ENCODE data around the gene TMOD1.

The TMOD1 gene

GRCh38 chr9:97517331-97518089, 16.0 kb downstream of the TMOD1 start:
- no peak for DNase-seq (ENCODE audit: low read depth)

- no peak for DNase-seq (ENCODE audit: low read depth)
Observed at GRCh38 chr9:97518166-97518908, 16.9 kb downstream of the TMOD1 start.

GRCh38 chr9:97518909-97519307, 17.4 kb downstream of the TMOD1 start:
- DNase-seq (ENCODE audit: low read depth) = no peak

GRCh38 chr9:97519441-97519970, 18.0 kb downstream of the TMOD1 start:
- DNase-seq (ENCODE audit: low read depth) = no peak

- DNase-seq (ENCODE audit: low read depth) = no peak
Observed at GRCh38 chr9:97521576-97522333, 20.3 kb downstream of the TMOD1 start.

GRCh38 chr9:97524424-97524823, 23.0 kb downstream of the TMOD1 start:
- no peak for DNase-seq (ENCODE audit: low read depth)

- no peak for DNase-seq (ENCODE audit: low read depth)
Observed at GRCh38 chr9:97525451-97525850, 24.0 kb downstream of the TMOD1 start.

- DNase-seq (ENCODE audit: low read depth) = no peak
Observed at GRCh38 chr9:97526895-97527575, 25.6 kb downstream of the TMOD1 start.

GRCh38 chr9:97527626-97528528, 26.4 kb downstream of the TMOD1 start:
- DNase-seq (ENCODE audit: low read depth) = no peak

- DNase-seq (ENCODE audit: low read depth) = no peak
Observed at GRCh38 chr9:97528529-97529230, 27.2 kb downstream of the TMOD1 start.

GRCh38 chr9:97529363-97530076, 28.1 kb downstream of the TMOD1 start:
- DNase-seq (ENCODE audit: low read depth) = no peak

- no peak for DNase-seq (ENCODE audit: low read depth)
Observed at GRCh38 chr9:97531888-97532376, 30.5 kb downstream of the TMOD1 start.

- DNase-seq (ENCODE audit: low read depth) = no peak
Observed at GRCh38 chr9:97534185-97534584, 32.7 kb downstream of the TMOD1 start.

- no peak for DNase-seq (ENCODE audit: low read depth)
Observed at GRCh38 chr9:97534961-97535594, 33.6 kb downstream of the TMOD1 start.

GRCh38 chr9:97535771-97536170, 34.3 kb downstream of the TMOD1 start:
- DNase-seq (ENCODE audit: low read depth) = no peak

- DNase-seq (ENCODE audit: low read depth) = no peak
Observed at GRCh38 chr9:97536480-97536879, 35.0 kb downstream of the TMOD1 start.

GRCh38 chr9:97543561-97543960, 42.1 kb downstream of the TMOD1 start:
- no peak for DNase-seq (ENCODE audit: low read depth)

- no peak for DNase-seq (ENCODE audit: low read depth)
Observed at GRCh38 chr9:97545486-97545885, 44.0 kb downstream of the TMOD1 start.
